ENCODE results near the gene PDHX.

- TF ChIP-seq CTCF (IDR thresholded peaks at IDR 0.05) = no peak
- TF ChIP-seq POLR2AphosphoS5 (IDR thresholded peaks at IDR 0.05; ENCODE audit: low read depth, low read length) = no peak
- TF ChIP-seq SIN3A (IDR thresholded peaks at IDR 0.05; ENCODE audit: borderline replicate concordance, insufficient read depth, low read depth, low read length) = no peak
Measured at GRCh38 chr11:34987617-34988016, 71.2 kb downstream of the PDHX start.

All from Panc1 (cell line).